HUDEP-2 (cell line): ENCODE data around the gene CADM1.
A peak's percentile ranks its signal among the peaks of the same experiment; 100 is the strongest.

Source experiments
- DNase-seq, 76 experiments: peaks; one replicate each; lab custom pipeline; 2025; ENCODE audit not compliant: unreplicated experiment in 76 of 76; lab: John Stamatoyannopoulos, UW

The CADM1 gene

DNA sequence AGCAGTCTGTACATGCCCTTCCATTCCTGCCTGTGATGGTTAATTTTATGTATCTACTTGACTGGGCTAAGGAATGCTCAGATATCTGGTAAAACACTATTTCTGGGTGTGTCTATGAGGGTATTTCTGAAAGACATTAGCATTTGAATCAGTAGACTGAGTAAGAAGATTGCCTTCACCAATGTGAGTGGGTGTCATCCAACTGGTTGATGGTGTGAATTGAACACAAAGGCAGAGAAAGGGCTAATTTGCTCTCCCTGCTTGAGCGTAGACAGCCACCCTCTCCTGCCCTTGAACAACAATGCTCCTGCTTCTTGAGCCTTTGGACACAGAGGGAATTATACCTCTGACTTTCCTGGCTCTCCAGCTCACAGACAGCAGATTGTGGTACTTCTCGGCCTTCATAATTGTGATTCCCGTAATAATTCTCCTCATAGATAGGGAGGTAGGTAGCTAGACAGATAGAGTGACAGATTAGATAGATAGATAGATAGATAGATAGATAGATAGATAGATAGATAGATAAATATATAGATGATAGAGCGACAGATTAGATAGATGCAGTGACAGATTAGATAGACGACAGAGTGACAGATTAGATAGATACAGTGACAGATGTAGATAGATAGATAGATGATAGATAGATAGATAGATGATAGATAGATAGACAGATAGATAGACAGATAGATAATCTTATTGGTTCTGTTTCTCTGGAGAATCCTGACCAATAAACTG is 370.6 kb downstream of the CADM1 start:
- no peak for DNase-seq

DNA sequence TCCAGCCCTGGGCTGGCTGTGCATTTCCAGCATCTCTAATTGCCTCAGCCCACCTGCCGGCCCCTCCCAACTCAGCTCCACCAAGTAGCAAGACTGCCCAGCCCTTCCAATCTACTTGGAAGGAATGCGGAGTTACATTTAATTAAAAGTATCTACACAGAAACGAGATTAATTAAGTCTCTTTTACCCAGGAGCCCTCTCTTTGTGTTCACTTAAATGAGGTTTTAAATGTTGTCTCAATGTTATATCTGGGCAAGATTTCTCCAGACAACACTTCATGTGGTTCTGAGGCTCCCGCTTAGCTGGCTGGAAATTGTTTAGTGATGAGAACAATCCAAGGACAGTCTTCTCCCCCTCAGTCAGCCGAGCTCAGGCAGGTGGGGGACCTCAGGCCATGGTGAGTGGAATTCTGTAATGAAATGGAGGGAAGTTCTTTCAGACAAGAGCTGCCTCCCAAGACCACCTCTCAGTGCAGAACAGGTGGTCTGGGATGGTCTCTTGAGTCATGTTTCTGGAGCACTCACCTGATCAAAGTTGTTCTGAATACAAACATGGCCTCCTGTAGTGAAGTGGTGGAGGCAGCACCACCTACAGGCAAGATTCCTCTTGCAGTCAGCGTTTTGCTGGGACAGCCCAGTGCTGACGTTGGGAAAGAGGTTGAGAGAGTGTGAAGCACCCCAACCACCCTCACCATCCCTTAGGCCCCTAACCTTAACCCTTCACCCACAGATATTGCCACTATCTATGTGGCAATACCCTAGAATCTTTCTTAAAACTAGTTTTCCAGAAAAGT is 371.6 kb downstream of the CADM1 start:
- DNase-seq, result peak in 4 of 76 experiments; percentile 2 to 5 (median 2)

DNA sequence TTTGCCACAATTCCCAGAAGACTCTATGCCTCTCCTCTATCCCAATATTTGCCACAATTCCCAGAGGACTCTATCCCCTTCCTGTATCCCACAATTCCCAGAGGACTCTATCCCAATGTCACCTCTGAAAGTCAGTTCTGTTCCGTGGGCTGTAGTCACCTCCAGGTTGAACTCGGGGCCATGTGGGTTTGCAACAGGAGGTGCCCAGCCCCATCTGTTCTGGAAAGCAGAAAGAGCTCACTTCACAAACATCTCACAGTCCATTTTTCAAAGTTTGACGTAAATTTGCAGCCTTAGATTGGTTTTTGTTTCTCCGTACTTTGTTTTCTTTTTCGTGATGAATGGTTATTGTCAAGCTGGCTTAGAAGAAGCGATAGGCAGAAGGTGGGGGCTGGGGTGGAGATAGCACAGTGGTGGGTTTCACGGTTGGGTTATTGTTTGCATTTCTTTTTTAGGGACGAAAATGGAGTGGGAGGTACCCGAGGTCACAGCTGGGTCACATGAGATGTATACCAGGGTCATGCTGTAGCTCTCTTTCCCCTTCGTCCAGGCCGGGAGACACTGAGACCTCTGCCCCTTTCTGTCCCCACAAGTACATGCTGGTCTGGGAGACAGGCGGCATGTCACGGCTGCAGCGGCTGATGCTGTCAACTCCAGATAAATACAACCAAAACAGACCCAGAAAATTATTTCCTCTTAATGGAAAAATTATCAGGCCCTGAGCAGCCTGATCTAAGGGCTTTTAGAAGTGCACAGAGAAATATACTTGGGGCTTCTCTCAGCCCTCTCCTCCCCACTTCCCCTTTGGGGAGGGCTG is 374.5 kb downstream of the CADM1 start:
- no peak for DNase-seq

DNA sequence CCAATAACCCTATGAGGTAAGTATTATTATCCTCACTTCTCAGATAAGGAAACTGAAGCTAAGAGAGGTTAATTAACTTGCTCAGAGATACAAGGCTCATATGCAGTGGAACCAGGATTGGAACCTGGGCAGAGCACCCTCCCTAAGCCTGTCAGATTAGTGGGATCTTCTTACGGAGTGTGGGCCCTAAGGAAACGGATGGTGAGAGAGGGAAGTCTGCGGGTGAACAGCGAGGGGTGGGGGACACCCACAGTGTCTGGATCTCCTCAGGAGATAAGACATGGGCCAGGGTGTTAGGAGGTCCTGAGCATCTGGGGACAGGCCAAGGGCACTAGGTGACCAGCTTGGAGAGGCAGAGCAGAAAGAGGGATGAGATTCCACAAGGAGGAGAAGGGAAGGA is 376.0 kb downstream of the CADM1 start:
- no peak for DNase-seq

DNA sequence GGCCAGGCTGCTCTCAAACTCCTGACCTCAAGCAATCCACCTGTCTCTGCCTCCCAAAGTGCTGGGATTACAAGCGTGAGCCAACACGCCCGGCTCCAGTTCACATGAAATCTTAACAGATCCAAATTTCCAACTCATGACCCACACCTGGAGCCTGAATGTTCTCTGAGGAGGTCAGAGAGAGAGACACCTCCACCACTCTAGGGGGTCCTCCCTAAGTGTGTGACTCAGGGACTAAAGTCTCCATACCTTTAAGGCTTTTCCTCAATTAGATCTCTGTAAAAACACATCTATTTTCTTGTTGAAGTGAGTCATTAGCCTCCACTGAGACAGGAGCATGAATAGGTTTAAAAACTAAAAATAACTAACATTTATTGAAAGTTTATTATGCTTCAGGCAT is 376.4 kb downstream of the CADM1 start:
- DNase-seq, result no peak

DNA sequence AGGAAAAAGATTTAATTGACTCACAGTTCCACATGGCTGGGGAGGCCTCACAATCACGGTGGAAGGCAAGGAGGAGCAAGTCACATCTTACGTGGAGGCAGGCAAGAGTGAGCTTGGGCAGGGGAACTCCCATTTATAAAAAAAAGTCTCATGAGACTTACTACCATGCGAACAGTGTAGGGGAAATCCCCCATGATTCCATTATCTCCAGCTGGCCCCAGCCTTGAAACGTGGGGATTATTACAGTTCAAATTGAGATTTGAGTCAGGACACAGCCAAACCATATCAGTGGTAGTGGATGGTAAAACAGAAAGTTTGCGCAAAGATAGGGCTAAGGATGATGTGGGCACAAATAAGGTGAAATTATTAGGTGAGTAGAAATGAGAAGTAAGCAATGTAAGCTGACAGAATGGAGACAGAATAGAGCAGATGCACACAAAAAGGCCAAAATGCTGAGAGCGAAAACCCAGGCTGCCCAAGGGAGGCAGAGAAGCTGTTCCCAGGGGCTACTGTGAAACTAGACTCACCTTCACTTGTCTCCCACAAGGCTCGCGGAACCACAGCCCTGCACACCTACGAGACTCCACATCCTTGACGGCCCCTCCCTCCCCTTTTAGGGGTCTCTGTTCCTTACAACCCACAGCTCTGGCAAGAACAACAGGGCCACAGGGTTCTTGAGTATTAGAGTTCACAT is 377.6 kb downstream of the CADM1 start:
- DNase-seq, result no peak

DNA sequence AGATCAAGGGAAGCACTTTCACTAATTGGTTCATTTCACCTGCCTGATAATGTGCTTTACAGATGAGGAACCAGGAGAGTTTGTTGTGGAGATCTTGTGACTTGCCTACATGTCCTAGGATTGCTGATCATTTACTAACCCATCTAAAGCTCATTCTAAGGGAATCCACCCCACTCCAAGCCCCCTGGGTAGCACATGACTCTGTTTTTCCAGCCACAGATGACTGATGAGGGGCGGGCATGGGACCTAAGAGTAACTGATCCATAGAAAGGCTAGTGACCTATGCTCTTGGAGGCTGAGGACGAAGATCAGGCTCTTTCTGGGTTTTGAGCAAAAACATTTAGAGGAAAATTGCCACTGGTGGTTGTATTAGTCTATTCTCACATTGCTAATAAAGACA is 378.1 kb downstream of the CADM1 start:
- DNase-seq, result no peak

DNA sequence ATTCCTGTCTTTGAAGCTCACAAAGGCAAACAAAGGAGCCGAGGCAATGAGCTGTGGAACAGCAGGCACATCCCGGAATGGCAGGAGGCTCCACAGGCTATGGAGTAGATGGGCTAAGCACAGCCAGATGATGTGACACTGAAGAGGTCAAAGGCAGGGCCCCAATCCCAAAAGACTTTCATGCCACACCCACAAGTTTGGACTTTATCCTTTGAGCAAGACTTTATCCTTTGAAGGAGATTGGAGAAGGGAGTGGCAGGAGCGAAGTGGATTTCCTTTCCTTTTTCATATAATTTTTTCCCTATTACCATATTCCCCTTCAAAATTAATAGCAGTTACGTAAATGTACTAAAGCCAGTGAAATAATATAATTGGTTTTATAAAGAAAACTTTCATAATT is 379.4 kb downstream of the CADM1 start:
- DNase-seq, result no peak

DNA sequence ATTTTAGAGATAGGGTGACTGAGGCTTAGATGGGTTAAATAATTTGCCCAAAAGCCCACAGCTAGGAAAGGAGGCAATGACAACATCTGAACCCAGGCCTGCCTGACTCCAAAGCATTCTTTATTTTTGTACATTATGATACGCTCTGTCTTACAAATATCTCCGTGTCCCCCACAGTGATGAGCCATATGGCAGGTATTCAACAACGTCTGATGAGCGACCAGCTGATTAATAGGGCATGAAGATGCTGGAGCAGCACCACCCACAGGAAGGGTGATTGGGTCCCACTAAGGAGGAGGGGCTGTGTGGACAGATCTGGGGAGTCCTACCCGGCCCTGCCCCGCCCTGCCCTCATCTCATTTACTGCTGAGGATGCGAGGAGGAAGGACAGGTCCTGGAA is 380.6 kb downstream of the CADM1 start:
- DNase-seq, result no peak

DNA sequence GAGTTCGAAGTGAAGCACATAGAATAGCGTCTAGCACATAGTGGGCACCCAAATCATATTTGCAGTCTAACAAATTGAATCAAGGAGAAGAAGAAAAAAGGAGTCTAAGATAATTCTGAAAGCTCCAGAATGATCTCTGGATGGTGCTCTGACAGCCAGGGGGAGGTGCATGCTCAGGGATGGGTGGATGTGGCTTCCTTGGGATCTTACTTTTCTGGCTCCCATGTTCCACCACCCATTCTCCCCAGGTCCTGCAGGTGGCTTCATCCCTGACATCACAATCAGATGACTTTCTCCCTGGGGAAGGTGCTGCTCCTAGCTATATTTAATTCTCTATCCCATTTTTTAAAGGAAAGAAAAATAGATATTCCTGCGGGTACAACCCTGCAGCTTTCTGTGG is 381.9 kb downstream of the CADM1 start:
- no peak for DNase-seq
